ENCODE measurements around the gene MESD.

DNA sequence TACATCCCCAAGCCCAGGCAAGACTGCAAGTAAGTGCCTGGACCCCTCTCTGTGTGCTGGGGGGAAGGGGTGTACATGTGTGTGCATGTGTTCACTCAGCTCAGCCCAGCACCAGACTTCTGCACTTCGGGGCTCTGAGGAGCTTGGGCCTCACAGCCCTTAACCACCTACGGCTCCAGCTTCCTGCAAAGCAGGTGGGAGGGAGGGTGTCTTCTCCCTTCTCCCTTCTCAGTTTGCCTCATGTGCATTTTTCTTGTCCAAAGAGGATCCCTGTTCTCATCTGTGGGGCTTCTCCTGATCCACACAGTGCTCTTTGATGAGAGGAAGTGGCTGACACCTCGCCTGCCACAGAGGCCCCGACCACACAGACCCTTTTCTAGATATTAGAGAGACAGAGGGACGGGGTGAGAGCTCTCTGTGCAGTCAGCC lies 69.3 kb downstream of the MESD start:
- TF ChIP-seq EZH2 (IDR thresholded peaks at IDR 0.05; ENCODE audit: low read depth) = no peak
- TF ChIP-seq, protein P1, sequence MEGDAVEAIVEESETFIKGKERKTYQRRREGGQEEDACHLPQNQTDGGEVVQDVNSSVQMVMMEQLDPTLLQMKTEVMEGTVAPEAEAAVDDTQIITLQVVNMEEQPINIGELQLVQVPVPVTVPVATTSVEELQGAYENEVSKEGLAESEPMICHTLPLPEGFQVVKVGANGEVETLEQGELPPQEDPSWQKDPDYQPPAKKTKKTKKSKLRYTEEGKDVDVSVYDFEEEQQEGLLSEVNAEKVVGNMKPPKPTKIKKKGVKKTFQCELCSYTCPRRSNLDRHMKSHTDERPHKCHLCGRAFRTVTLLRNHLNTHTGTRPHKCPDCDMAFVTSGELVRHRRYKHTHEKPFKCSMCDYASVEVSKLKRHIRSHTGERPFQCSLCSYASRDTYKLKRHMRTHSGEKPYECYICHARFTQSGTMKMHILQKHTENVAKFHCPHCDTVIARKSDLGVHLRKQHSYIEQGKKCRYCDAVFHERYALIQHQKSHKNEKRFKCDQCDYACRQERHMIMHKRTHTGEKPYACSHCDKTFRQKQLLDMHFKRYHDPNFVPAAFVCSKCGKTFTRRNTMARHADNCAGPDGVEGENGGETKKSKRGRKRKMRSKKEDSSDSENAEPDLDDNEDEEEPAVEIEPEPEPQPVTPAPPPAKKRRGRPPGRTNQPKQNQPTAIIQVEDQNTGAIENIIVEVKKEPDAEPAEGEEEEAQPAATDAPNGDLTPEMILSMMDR (conservative IDR thresholded peaks at IDR 0.05) = no peak

All from PC-9 (cell line).